HG03039 (cell line): ENCODE measurements around the gene GRK1.

ENCODE experiments used
- ATAC-seq: cut with Tn5 transposase; IDR thresholded peaks from one replicate; pipeline ENCODE4 v1.9.1; 2021; ENCODE audit warnings: mild to moderate bottlenecking, moderate library complexity; ENCODE audit not compliant: unreplicated experiment

The GRK1 gene

DNA sequence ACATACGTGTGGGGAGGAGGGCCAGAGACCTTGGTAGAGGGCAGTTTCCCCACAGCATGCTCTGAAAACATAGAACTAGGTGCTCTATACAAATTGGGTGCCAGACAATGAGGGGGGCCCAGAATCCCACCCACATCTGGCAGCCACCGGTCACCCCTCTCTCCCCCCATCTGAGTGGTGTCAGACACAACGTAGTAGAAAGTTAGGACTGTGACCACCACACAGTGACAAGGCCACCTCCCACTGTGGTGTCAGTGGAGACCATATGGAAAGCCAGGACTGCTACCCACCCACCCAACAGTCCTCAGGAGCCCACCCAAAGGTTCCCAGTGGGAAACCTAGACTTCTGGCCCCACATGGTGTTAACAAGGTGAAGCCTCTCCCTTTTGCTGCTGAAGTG lies 7.0 kb upstream of the GRK1 start:
- no peak for ATAC-seq

DNA sequence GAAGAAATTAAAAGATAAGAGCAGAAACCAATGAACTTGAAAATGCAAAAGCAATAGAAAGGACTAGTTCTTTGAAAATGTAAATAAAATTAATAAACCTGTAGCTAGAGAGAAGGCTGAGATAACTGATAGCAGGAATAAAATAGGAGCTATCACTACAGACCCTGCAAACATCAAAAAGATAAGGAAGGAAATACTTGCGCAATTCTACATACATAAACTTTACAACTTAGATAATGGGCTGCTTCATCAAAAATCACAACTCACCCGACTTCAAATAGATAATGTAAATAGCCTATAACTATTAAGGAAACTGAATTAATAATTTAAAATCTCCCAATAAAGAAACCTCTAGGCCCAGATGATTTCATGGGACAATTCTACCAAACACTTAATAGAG lies 5.5 kb upstream of the GRK1 start:
- ATAC-seq, result no peak

DNA sequence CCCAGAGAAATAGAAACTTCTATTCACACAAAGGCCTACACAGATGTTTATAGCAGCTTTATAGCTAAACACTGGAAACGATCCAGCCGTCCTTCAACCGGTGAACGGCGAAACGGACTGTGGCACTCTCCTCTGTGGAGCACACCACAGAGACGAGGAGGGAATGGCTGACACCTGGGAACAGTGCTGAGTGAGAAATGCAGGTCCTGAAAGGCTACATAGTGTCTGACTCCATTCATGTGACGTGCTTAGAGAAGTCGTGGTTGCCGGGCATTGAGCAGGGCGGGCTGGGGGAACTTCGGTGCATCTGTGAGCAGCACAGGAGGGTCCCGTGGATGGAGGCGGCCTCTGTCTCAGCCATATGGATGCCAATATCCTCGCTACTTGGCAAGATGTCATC lies 3.1 kb upstream of the GRK1 start:
- ATAC-seq, result no peak

DNA sequence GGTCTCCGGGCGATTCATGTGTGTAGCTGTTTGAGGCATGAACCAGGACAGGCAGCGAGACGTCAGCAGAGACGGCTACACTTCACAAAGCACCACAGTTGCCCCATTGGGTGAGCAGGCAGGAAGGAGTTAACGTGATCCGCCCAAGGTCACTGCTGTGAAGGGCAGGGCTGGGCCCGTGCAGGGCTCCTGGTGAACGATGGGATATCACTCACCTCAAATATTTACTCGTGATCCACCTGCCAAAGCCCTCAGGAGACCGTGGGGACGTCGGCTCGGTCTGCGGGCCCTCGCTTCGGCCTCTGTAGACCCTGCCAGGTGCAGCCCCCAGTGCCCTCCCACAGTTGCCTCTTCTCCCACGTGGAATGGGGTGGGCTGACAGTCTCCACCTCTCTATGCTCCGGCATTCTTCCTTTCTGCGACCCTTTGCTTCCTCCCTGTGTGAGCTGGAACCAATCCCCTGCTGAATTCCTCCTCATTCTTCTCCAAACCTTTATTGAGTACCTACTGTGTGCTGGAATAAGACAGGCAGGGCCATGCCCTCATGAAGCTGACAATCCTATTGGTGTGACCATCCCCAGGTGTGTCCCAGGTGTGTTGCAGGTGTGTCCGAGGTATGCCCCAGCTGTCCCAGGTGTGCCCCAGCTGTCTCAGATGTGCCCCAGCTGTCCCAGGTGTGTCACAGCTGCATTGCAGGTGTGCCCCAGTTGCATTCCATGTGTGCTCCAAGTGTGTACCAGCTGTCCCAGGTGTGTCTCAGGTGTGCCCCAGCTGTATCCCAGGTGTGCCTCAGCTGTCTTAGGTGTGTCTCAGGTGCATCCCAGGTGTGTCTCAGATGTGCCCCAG lies 2.0 kb upstream of the GRK1 start:
- no peak for ATAC-seq

DNA sequence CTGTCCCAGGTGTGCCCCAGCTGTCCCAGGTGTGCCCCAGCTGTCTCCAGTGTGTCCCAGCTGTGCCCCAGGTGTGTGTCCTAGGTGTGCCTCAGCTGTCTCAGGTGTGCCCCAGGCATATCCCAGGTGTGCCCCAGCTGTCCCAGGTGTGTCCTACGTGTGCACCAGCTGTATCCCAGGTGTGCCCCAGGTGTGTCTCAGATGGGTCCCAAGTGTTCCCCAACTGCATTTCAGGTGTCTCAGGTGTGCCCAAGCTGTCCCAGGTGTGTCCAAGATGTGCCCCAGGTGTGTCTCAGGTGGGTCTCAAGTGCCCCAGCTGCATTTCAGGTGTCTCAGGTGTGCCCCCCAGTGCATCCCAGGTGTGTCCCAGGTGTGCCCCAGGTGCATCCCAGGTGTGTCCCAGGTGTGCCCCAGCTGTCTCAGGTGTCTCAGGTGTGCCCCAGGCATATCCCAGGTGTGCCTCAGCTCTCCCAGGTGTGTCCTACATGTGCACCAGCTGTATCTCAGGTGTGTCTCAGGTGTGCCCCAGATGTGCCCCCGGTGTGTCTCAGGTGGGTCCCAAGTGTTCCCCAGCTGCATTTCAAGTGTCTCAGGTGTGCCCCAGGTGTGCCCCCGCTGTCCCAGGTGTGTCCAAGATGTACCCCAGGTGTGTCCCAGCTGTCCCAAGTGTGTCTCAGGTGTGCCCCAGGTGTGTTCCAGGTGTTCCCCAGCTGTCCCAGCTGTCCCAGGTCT lies 1.3 kb upstream of the GRK1 start:
- no peak for ATAC-seq

DNA sequence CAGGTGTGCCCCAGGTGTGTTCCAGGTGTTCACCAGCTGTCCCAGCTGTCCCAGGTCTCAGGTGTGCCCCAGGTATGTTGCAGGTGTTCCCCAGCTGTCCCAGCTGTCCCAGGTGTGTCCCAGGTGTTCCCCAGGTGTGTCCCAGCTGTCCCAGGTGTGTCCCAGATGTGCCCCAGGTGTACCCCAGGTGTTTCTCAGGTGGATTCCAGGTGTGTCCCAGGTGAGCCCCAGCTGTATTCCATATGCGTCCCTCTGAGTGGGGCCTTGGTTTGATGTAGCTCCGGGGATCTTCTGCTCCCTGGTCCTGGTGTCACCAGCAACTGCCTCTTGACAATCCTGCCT lies 719 bp upstream of the GRK1 start:
- no peak for ATAC-seq

DNA sequence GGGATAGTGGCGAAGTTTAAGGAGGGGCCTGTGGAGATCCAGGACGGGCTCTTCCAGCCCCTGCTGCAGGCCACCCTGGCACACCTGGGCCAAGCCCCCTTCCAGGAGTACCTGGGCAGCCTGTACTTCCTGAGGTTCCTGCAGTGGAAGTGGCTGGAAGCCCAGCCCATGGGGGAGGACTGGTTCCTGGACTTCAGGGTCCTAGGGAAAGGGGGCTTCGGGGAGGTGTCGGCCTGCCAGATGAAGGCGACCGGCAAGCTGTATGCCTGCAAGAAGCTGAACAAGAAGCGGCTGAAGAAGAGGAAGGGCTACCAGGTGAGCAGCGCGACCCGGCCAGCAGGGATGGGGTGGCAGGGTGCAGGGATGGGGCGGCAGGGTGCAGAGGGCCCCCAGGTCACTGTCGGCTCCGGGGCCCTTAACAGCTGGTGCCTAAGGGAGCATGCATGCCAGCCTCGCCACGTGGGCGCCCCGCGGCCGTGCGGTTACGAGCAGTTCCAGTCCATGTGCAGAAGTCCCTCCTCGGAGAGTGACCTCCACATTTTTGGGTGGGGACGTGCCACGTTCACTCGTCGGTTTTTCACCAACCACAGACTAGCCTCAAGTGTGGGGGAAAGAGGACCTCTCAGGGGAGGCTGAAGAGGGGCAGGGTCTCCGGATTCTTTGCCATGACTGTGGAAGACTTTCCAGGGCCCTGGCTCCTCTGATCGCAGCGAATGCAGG lies 912 bp downstream of the GRK1 start:
- ATAC-seq, result no peak

DNA sequence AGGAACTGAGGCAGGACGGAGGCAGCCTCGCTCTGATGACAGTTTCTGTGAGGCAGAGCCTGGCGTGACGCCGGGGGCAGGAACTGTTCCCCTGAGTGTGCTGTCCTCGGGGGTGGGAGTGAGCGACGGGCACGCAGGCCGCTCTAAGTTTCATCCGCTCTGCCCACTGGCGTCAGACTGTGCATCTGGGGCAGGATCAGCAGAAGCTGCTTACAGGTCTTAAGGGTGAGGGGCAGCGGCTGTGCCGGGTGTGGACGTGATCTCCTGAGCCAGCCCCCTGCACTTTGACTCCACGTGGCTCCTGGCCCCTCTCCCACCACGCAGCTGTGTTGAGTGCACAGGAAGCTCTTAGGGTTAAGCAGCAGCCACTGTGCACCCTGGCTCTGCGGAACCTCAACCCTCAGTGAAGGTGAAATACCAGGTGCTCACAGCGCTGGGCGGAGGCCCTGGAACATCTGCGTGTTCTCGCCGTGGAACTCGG lies 1.5 kb downstream of the GRK1 start:
- no peak for ATAC-seq

DNA sequence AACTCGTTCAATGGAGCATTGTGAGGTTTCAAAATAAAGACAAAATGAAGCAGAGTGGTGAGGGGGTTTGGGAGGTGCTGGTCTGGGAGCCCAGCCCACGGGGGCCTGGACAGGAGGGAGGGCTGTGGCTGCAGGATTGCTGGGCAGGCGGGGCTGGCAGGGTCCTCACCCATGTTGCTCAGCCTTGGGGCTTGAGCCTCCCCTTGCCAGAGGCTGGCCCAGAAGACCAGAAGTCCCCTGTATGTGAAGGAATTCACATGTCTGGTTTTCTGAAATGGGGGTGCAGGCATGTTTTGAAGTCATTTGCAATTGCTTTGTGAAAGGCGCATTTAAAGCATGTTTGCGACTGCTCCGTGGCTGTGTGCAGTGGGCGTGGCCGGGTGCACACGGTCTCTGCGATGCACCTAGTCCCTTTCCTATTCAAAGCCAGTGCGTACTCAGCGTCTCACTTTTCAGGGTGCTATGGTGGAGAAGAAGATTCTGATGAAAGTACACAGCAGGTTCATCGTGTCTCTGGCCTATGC lies 2.3 kb downstream of the GRK1 start:
- no peak for ATAC-seq

DNA sequence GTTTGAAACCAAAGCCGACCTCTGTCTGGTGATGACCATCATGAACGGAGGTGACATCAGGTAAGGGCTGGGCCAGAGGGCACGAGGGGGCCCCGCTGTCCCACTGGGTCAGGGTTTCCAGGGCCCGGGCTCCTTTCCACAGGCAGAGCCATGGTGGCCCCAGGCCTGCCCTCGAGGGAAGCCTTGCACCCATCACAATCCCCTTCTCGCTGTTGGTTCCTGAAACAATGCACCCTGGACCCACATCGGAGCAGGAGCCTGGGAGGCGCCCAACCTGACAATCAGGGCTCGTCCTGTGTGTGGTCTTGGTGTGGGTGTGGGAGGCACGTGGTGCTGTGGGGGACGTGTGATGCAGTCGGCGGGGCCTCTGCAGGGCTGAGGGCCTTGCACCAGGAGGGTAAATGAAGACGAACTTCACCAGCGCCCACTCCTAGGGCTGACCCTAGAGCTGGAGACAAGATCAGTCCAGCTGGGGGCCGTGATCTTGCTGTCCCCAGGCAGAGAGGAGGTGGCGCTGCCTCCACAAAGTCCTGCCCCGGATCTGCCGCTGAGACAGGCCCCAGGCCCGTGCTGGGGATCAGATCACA lies 2.8 kb downstream of the GRK1 start:
- no peak for ATAC-seq

DNA sequence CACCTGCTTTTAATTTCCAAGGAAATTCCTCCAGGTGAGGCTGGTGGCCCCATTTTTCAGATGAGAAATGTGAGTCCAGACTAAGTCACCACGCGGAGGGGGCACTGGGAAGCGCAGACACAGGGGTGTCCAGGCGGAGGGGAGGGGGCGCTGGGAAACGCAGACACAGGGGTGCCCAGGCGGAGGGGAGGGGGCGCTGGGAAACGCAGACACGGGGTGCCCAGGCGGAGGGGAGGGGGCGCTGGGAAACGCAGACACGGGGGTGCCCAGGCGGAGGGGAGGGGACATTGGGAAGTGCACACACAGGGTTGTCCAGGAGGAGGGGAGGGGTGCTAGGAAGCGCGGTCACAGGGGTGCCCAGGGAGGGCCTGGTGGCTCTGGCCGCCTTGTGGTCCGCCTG lies 3.5 kb downstream of the GRK1 start:
- no peak for ATAC-seq

DNA sequence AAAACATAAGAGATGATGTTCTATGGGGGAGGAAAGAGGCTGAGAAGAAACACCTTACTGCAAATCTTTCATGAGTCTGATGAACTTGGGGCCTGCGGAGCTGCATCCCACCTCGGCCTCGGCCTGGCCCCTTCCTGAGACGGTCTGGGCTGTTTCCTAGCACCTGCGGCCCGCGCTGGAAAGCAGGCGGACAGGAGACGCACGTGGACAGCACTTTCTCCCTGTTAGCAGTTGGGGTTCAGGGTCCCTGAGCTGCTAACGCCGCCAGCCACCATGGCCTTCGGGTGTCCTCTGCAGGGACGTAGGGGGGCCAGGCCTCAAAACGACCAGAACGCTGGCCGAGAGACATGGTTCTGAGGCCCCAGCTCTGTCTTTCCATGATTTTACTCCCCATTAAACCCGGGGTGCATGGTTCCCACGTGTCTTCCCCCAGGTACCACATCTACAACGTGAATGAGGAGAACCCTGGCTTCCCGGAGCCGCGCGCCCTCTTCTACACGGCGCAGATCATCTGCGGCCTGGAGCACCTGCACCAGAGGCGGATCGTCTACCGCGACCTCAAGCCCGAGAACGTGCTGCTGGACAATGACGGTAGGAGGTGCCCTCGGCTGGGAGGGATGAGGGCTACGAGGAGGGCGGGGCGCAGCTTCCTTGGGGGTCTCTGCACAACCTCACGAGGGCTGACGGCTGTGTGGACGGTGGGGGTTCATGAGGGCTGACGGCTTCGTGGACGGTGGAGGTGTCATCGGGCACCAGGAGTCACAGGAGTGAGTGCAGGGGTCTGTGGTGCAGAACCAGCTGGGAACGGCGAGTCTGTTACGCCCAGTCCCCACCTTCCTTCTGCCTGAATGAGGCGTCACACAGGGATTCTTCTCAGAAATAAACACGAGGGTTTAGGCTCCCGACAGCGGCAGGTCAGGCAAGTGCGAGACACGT lies 4.3 kb downstream of the GRK1 start:
- ATAC-seq, result no peak

DNA sequence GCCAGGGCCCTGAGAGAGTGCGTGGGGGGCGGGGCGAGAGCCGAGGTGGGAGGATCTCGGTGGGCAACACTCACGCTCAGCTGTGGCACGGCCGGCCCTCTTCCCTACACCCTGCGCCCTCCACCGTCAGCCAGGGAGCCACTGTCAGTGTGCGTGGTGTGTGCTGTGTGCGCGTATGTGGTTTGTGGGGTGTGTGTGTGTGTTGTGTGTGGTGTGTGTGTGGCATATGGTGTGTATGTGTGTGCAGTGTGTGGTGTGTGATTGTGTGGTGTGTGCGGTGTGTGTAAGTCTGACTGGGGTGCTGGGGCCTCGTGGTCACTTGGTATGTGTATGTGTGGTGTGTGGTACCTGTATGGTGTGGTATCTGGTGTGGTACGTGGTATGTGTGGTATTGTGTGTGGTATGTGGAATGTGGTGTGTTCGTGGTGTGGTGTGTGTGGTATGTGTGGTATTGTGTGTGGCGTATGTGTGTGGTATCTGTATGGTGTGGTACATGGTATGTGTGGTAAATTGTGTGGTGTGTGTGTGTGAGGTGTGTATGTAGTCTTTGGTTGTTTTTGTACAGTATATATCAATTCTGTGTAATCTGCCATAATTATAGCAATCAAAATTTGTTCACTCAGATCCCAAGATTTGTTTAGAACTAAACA lies 5.1 kb downstream of the GRK1 start:
- no peak for ATAC-seq

DNA sequence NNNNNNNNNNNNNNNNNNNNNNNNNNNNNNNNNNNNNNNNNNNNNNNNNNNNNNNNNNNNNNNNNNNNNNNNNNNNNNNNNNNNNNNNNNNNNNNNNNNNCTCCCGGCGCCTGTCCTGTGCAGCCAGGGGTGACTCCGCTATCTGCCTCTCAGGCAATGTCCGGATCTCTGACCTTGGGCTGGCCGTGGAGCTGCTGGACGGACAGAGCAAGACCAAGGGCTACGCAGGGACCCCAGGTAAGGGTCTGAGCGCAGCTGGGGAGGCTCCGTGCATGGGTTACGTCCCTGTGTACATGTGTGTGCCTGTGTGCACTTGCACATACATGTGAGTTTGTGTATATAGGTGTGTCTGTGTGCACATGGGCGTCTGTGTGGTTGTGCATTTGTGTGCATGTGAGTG lies 55.9 kb downstream of the GRK1 start:
- no peak for ATAC-seq

DNA sequence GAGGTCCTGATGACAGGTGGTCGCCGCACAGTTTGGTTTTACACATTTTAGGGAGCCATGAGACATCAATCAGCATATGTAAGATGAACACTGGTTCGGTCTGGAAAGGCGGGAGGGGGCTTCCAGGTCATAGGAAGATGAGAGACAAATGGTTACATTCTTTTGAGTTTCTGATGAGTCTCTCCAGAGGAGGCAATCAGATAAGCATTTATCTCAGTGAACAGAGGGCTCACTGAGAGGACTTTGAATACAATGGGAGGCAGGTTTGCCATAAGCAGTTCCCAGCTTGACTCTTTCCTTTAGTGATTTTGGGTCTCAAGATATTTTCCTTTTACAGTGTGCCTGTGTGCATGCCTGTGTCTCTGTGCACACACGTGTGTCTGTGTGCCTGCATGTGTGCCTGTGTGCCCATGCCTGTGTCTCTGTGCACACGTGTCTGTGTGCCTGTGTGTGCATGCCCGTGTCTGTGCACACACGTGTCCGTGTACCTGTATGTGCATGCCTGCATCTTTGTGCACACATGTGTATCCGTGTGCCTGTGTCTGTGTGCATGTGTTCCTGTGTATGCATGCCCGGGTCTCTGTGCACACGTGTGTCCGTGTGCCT lies 56.5 kb downstream of the GRK1 start:
- ATAC-seq, result no peak

DNA sequence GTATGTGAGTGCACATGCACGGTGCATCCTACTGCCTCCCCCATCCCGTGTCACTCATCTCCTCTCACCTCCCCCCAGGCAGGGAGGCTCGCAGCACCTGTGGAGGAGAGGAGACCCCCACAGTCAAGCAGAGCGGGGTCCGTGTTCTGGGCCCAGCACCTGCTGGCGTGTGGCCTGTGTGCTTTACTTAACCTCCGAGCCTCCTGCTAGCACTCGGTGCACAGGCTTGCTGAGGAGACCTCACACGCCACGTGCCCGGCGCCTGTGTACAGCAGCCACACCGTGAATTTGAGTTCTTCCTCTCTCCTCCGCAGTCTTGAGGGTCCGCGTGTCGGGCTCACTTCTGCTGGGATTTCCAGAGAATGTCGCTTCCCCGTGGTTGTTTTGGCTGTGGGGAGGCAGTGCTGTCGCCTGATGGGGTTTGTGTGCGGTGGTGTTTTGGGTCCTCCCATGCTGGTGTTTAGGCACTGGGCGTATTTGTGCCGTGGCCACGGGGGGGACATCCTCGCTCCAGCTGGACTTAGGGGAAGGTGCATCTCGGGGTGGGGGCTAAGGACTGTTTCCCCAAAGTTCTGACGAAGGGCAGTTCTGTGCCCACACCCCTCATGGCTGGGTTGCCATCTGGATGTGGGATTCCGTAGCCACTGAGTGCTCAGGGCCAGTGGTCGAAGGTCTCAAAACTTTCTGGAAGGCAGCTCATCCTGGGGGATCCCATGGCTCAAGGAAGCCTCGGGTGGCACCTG lies 57.2 kb downstream of the GRK1 start:
- no peak for ATAC-seq

DNA sequence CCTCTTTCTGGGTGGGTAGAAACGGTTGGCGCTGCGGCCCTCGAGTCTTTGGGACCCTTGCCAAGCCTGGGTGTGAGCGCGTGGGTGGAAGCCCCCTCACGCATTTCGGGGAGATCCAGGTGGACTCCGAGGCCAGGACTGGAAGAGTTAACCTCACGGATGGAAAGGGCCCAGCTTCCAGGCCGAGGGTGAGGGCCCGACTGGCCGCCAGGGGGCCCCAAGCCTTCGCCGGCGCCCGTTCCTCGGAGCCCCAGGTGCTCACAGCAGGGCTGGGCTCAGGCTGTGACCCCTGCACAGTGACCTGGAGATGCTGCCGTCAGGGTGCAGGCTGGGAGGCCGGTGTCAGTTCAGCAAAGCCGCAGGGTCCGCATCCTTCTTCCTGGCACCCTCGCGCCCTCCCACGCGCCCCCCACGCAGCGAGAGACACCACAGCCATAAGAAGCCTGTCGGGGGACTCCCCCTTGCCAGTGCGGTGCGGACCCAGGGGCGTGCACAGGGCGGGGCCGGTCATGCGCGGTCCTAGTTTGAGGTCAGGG lies 57.8 kb downstream of the GRK1 start:
- ATAC-seq, result peak; percentile 79
